DND-41 (cell line): ENCODE data around the gene OTUD5.

Source experiments
- ATAC-seq: fragments of 200-7000 bp; cut with Tn5 transposase; 3 replicates; pipeline ENCODE4 v1.9.1; 2021; ENCODE audit warnings: low read depth; ENCODE audit not compliant: insufficient read depth
- DNase-seq: peaks from one replicate; pipeline ENCODE4 v3.0.0-alpha.2; 2020
- H2AFZ ChIP-seq: 2 replicates; pipeline ENCODE4 v1.6.0; 2012; ENCODE audit warnings: low read depth, low read length
- H3K27ac ChIP-seq: 2 replicates; pipeline ENCODE4 v1.5.1; 2012; ENCODE audit warnings: low read length, inconsistent platforms
- H3K27me3 ChIP-seq: fragments of 200-600 bp; sonication (generic); 2 replicates; pipeline ENCODE4 v1.6.0; 2012; ENCODE audit warnings: low read length, mild to moderate bottlenecking, inconsistent platforms; ENCODE audit not compliant: insufficient read depth, poor library complexity
- H3K36me3 ChIP-seq: 2 replicates; pipeline ENCODE4 v1.5.1; 2012; ENCODE audit warnings: low read length, inconsistent platforms; ENCODE audit not compliant: insufficient read depth
- H3K4me1 ChIP-seq: 2 replicates; pipeline ENCODE4 v1.5.1; 2012; ENCODE audit warnings: mild to moderate bottlenecking, low read length; ENCODE audit not compliant: insufficient read depth
- H3K4me2 ChIP-seq: 2 replicates; pipeline ENCODE4 v1.6.0; 2012; ENCODE audit warnings: mild to moderate bottlenecking, moderate library complexity, low read length, inconsistent platforms; ENCODE audit not compliant: insufficient read depth
- H3K4me3 ChIP-seq, 2 experiments: fragments of 200-600 bp in 1 of 2; shearing (Covaris generic) in 1 of 2; 2 replicates each; pipeline ENCODE4 v1.5.1; 2012 to 2016; ENCODE audit warnings: inconsistent platforms in 2 of 2, low read length in 2 of 2, mild to moderate bottlenecking in 2 of 2, low read depth in 1 of 2, moderate library complexity in 1 of 2
- H3K79me2 ChIP-seq: 2 replicates; pipeline ENCODE4 v1.6.0; 2012; ENCODE audit warnings: low read length, inconsistent platforms; ENCODE audit not compliant: insufficient read depth
- H3K9ac ChIP-seq: 2 replicates; pipeline ENCODE4 v1.6.0; 2012; ENCODE audit warnings: low read depth, mild to moderate bottlenecking, inconsistent platforms, low read length, moderate library complexity
- H3K9me3 ChIP-seq: 2 replicates; pipeline ENCODE4 v1.5.1; 2012; ENCODE audit warnings: low read length, moderate library complexity, mild to moderate bottlenecking, inconsistent platforms; ENCODE audit not compliant: insufficient read depth, severe bottlenecking
- H4K20me1 ChIP-seq: 2 replicates; pipeline ENCODE4 v1.6.0; 2012; ENCODE audit warnings: low read length; ENCODE audit not compliant: insufficient read depth
- EZH2 ChIP-seq: IDR thresholded peaks from 3 replicates; pipeline ENCODE4 v1.6.1; 2012; ENCODE audit warnings: borderline replicate concordance, low read depth, mild to moderate bottlenecking, moderate library complexity, low read length, inconsistent platforms; ENCODE audit not compliant: severe bottlenecking
- TF ChIP-seq, protein P1 (sequence below): IDR thresholded peaks from 2 replicates; pipeline ENCODE4 v1.5.1; 2012; ENCODE audit warnings: borderline replicate concordance, low read length, moderate library complexity, mild to moderate bottlenecking; ENCODE audit not compliant: poor library complexity, severe bottlenecking; ENCODE audit errors: extremely low read depth

Gene OTUD5

DNA sequence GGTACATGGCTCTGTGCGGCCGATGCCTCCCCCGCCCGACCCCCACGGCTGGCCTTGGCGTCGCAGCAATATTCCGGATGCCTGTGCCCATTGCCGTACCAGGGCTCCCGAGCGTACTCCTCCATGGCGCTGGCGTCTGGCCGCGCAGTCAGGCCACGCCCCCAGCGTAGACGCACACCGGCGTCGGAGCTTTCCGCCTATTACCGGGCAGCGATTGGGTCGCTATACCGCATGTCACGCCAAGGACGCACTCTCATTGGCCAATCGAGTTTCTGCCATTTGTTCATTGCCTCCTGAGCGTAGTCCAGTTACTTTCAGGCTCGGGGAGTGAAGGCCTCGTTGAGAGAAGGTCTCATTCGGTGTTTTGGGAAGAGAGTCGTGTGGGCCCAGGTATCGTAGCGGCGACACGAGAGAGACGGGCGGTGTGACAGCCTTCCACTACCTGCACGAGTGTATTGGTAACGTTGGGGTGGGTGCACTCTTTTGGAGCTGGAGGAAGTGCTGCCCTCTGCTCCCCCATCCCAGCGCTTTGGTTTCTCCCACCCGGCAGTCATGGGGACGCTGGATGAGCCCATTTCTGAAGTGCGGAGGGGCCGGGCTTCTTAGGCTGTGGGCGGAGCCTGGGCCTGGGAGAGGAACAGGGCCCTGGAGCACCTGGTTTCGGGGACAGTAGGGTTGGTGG, 59.6 kb downstream of the OTUD5 start, which contains the start of the genes PQBP1 and TIMM17B:
PQBP1 (plus strand) TSS at position 306 of the 682 bp plus-strand sequence. CDS start 580 bp downstream, outside the sequence.
TIMM17B (minus strand) TSS at position 144 of the 682 bp plus-strand sequence; CDS start at position 125, 19 bp downstream.
- Histone ChIP-seq H4K20me1 (peaks cover 30% of the 10 kb centered on the region), H3K4me1 (peaks cover 29% of the 10 kb centered on the region), H3K27me3 (no peaks in the 10 kb centered on the region), H3K4me2 (peak within 1 kb of the TSS; percentile 97), H3K36me3 (peaks cover 50% of the 10 kb centered on the region), H3K9me3 (no peaks in the 10 kb centered on the region), H3K79me2 (peaks cover 50% of the 10 kb centered on the region), H3K27ac (peak within 1 kb of the TSS; percentile 99), H3K4me3 (peak within 1 kb of the TSS; percentile 88 to 98), H3K9ac (peak within 1 kb of the TSS; percentile 94), H2AFZ (peak within 1 kb of the TSS; percentile 90)
- no peak for TF ChIP-seq EZH2
- TF ChIP-seq, protein P1, sequence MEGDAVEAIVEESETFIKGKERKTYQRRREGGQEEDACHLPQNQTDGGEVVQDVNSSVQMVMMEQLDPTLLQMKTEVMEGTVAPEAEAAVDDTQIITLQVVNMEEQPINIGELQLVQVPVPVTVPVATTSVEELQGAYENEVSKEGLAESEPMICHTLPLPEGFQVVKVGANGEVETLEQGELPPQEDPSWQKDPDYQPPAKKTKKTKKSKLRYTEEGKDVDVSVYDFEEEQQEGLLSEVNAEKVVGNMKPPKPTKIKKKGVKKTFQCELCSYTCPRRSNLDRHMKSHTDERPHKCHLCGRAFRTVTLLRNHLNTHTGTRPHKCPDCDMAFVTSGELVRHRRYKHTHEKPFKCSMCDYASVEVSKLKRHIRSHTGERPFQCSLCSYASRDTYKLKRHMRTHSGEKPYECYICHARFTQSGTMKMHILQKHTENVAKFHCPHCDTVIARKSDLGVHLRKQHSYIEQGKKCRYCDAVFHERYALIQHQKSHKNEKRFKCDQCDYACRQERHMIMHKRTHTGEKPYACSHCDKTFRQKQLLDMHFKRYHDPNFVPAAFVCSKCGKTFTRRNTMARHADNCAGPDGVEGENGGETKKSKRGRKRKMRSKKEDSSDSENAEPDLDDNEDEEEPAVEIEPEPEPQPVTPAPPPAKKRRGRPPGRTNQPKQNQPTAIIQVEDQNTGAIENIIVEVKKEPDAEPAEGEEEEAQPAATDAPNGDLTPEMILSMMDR: no peak
- peak; percentile 93 for ATAC-seq
- peak; percentile 92 for DNase-seq

DNA sequence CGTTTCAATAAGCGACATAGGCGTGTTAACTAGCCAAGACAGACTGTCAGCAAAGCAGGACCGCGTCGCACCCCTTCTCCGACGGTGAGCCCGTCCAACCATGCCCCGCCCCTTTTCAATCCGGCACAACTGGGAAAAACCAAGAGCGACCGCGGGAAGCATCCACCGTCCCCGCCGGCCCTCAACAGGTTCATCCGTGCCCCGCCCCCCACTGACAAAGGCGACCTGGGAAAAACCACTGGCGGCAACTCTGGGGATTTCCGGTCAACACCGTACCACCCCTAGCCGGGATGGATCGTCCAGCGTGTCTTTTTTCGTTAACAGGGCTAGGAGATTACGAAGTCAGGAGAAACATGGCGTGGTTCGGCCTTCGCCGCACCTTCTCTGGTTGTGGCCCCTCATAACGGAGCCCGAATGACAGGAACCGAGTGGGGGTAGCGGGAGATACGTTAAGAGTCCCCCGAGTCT, 60.2 kb downstream of the OTUD5 start:
- no peaks in the 10 kb centered on the region for H3K27me3 ChIP-seq
- H3K9me3 ChIP-seq: no peaks in the 10 kb centered on the region
- TF ChIP-seq, protein P1: no peak
- no peak for TF ChIP-seq EZH2
- DNase-seq (peak; percentile 72), ATAC-seq (peak; percentile 34)
- H3K9ac ChIP-seq: peak overlapping the region; percentile 94
- H3K27ac ChIP-seq: peak overlapping the region; percentile 99
- H2AFZ ChIP-seq: peak overlapping the region; percentile 90
- peak overlapping the region; percentile 97 for H3K4me2 ChIP-seq
- H3K4me3 ChIP-seq: peak overlapping the region; percentile 88 to 98
- peaks cover 29% of the 10 kb centered on the region for H3K4me1 ChIP-seq
- peaks cover 50% of the 10 kb centered on the region for H3K79me2 ChIP-seq
- peaks cover 30% of the 10 kb centered on the region for H4K20me1 ChIP-seq
- H3K36me3 ChIP-seq: peaks cover 45% of the 10 kb centered on the region

- peaks cover 50% of the 10 kb centered on the region for H3K79me2 ChIP-seq
- no peaks in the 10 kb centered on the region for H3K27me3 ChIP-seq
- peaks cover 40% of the 10 kb centered on the region for H3K36me3 ChIP-seq
- H3K27ac ChIP-seq: peak overlapping the region; percentile 99
- no peak for DNase-seq
- peaks cover 30% of the 10 kb centered on the region for H4K20me1 ChIP-seq
- H3K4me3 ChIP-seq: peak overlapping the region; percentile 88 to 98; a peak in 3 of 4 replicates
- TF ChIP-seq, protein P1: no peak
- no peak for TF ChIP-seq EZH2
- H3K9ac ChIP-seq: peak overlapping the region; percentile 94
- peak overlapping the region; percentile 97 for H3K4me2 ChIP-seq
- H3K9me3 ChIP-seq: no peaks in the 10 kb centered on the region
- H2AFZ ChIP-seq: no peak overlapping the region
- peaks cover 29% of the 10 kb centered on the region for H3K4me1 ChIP-seq
- ATAC-seq: no peak
Observed at GRCh38 chrX:48896611-48897011, 60.8 kb downstream of the OTUD5 start.
